ENCODE results near the gene FAM120A.

Gene FAM120A

DNA sequence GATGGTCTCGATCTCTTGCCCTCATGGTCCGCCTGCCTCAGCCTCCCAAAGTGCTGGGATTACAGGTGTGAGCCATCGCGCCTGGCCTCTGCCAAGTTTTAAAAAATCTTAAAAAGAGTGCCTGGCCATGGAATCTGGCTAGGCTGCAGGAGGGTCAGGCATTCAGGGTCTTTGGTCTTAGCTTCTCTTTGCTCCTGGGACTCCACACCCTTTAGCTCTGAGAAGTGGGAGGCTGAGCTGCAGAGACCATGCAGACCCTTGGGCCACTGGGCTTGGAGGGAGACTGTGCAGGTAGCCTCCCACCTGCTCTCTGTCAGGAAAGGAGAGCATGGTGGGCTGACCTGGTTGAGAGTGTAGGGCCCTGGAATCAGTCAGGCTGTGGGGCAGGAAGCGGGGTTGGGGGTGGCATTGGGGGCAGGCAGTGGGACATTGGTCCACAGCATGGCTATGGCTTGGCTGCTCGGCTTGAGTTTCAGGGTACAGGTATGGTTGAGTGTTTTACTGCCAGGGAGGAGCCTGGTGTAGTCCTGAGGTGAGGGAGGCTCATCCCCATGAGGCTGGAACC, 145.7 kb downstream of the FAM120A start:
- DNase-seq: no peak

DNA sequence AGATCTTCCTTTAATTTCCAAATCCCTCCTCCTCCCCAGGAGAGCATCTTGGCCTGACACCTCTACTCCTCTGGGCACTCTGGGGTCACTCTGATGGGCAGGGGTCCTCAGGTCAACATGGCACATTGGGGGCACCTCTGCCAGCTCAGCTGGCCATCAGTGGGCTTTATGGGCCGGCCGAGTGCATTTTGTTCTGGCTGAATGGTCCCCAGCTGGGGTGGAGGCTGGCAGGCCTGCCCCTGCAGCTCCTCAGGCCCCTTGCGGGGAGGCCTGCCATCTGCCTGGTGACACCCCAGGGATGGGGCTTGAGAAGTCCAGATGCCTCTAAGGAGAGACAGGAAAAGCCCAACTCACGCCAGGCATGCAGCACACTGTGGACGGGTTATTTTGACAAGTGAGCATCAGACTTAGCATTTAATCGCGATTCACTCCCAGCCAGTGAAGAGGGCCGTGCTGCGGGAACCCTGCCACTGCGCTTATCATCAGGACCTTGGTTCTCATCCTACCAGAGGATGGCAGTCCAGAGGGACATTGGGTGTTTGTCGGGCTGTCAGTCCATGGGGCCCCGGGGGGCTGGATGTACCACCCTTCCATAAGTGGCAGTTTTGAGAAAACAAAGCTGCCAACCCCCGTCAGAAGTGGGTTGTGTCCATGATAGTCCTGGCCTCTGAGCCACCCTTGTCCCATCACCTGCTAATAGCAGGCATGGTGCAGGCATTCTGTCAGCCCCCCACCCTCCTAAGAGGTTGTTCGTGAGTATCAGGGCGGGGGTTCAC, 146.6 kb downstream of the FAM120A start:
- no peak for DNase-seq

DNA sequence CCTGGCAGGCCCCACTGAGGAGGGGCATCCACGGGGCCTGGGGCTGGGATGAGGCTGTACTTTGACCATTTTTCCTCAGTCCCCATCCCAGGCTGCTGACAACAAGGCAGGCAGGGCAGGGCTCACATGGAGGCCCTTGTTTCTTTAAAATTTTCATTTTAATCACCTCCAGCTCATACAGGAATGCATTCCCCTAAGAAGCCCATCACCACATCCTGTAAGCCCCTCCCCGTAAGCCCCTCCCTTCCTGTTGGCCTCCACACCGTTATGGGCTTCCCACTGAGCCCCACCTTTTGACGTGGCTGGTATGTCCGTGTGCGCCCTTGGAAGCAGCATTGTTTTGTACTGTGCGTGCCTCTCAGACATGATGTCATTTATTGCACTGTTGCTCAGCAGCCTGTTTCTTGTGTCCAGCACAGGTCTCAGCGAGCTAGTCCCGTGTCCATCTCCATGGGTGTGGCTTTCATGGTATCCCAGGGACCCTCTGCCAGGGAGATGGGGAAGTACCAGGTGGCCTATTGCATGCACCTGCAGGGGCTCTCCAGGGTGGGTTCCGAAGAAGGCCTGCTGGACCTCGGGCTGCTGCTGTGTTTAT, 147.3 kb downstream of the FAM120A start:
- no peak for DNase-seq

DNA sequence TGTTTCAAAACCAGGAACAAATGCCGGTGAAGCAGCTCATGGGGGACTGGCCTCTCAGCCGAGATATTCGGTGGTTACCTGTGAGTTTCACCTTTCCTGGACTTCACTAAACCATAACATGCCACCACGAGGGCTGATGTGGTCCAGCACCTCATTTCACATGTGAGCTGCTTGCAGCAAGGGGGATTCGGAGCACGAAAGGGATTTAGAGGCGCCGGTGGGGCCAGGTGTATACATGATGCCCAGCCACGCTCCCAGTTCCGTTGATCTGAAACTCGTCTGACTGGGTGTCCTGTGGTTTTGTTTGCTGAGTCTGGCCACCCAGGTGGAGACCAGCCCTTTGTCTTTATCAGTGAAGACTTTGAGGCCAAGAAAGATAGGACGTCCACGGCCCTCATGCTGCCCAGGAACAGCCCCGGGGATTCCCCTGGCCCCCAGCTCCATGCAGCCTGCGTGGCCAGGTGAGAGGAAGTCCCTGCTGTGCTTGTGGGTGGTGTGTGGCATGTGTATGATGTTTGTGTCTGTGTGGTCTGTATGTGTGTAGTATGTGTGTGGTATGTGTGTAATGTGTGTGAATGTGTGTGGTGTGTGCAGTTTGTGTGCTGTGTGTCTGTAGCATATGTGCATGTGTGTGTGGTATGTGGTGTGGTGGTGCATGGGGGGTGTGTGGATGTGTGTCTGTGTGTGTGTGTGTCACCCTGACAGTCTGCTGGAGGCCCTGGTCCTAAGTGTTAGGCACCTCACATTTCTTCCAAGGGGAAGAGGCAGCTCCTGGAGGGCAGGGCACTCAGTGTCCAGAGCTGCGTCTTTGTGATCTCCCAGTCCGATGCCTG, 148.3 kb downstream of the FAM120A start:
- DNase-seq: no peak

DNA sequence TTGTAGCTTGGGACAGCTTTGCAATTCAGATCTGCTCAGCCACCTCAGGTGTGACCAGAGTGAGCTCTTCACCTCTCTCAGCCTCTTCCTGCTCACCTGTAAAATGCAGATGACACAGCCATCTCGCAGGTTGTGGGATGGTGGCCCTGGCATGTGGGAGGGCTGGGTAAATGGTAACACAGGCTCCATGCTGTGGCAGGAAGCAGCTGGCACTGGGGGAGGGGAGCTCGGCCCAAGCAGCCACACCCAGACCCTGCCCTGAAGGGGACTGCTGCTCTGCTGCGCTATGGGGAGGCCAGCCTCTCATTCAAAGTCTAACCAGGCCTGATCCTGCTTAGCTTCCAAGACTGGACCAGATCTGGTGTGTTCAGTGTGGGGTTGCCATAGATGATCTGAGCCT, 149.0 kb downstream of the FAM120A start:
- peak in 1 of 4 experiments; percentile 9 for DNase-seq

DNA sequence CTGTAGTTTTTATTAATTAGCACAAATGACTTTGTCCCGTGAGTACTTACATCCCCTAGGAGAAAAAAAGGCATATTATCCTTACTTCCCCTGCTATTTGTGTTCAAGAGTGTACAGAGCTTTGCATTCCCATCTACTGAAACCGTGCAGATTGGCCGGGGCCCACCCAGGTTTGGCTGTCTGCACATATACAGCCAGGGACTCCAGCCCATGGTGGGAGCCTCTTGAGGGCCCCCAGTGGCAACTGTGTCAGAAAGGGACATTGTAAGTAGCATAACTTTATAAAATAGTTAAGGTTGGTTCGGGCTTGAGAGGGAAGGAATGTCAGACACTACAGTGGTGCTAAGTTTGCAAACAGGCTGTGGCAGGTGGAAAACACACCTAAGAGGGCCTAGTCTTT, 149.6 kb downstream of the FAM120A start:
- DNase-seq: no peak

DNA sequence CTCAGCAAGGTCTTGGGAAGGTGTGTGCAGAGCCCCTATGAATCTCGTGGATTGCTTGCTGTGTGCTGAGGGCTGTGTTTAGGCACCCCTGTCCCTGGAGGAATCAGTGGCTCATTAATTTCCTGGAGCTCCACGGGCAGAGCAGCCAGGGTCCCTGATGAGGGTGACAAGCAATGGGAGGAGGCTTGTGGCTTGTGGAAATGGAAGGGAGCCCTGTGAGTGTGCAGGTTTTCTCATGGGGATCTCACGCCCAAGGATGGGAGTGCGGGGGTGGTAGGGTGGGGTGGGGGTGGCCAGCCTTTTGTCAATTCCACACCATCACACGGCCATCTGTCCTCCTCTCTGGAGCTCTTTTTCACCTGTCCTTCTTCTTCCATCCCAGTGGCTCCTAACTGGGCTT, 150.2 kb downstream of the FAM120A start:
- no peak for DNase-seq

DNA sequence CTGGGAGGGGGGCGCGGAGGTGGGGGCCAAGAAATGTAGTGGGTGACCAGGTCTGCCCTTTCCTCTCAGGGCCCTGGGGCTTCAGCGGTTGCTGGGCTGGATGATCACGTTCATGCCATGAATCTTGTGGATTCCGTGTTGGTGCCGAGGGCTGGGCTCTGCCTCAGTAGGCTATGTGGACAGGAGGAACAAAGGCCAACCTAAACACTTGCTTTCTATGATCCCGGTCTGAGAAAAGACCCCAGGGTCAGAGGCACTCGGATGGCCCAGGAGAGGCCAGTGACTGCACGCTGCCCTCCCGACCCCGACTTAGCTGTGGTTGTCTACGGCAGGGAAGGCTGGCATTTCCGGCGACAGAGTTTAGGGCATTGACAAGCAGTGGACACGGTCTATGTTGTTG, 151.5 kb downstream of the FAM120A start:
- DNase-seq: no peak

DNA sequence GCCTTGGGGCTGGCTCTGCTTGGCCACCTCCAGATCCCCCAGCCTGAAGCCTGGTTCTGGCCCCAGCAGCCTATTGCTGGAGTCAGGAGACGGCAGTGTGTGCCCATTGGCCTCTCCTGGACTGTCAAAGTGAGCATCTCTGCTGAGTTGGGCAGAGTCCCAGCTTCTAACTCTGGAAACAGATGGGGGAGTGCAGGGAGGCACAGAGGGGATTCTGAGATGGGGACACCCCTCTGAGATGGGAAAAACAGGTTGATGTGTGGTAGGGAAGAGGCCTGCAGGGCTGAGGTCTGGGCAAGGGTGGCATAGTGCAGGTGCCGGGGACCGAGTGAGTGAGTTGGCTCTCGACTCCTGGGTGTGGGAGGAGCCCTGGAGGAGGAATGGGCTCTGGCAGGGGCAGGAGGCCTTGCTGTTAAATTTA, 152.4 kb downstream of the FAM120A start:
- no peak for DNase-seq

DNA sequence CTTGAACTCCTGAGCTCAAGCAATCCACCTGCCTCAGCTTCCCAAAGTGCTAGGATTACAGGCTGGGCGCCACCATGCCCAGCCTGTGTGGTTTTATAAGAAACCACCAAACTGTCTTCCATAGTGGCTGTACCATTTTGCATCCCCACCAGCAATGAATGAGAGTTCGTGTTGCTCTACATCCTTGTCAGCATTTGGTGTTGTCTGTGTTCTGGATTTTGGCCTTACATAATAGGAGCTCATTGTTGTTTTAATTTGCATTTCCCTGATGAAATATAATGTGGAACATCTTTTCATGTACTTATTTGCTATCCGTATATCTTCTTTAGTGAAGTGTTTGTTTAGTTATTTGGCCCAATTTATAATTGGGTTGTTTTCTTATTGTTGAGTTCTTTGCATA, 154.7 kb downstream of the FAM120A start:
- no peak for DNase-seq

DNA sequence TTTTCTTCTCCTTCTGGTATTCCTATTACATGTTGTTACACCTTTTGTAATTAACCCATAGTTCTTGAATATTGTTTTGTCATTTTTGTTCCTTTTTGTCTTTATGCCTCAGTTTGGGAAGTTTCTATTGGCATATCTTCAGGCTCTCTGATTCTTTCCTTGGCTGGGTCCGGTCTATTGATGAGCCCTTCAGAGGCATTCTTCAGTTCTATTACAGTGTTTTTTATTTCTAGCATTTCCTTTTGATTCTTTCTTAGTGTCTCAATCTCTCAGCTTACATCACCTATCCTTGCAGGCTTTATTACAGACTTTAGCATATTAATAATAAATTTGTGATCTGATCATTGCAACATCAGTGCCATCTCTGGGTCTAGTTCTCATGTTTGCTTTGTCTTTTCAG, 158.7 kb downstream of the FAM120A start:
- DNase-seq: no peak

DNA sequence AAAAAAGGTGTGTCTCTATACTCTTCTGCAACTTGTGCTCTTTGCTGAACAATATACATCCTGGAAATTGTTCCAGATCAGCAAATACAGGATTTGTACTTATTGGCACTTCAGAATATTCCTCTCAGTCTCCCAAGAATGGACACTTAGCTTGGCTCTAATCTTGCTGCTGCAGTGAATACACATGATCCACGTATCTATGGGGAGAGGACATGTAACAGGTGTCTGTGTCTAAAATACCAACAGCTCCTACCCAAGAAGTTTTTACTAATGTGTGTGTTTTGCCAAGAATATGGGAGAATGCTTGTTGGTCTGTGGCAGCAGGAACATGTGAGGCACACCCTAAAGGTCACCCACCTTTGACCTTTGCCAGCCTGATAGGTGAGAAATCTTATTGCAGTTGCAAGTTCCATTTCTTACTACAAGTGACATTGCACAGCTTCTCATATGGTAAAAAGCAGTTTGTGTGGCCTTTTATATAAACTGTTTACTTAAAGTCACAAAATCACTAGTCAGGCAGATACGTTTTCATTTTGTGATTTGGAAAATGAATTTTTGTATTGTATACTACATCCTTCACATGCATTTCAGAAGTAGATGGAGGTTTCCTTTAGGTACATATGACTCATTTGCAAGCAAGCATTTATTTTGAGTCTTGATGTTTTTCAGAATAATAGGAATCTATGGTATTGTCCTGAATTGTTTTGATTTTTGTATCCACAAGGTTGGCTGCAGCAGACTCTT, 160.7 kb downstream of the FAM120A start:
- DNase-seq: no peak

DNA sequence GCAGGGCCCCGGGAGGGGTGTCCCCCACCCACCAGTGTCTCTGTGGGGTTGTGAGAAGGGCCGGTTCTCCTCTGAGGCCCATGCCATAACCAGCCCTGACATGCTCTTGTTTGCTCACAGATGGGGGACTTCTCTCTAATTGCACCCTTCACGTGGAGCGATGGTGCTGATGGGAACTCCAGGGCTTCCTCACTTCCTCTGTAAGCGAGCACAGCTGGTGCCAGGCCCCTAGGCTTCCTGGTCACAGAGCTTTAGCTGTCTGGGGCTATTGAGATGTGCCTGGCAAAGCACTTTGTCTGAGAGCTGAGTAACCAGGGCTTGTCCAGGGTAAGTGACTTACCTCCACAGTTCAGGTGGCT, 161.3 kb downstream of the FAM120A start:
- no peak for DNase-seq

DNA sequence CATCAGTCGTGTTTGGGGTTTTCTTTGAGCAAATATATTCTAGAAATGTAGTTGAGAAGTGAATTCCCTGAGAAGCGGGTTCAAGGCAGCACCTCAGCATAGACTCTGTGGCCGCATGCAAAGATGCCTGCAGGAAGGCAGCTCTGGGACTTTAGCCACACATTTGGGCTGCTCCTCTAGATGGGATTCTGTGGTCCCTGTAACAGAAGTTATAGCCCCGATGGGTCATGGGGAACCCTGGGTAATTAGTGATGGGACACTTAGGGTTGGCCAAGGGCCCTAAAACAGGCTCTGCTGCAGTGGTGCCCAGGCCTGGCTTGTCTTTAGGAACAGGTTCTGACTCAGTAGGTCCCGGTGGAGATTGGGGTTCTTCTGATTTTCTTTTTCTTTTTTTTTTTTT, 161.7 kb downstream of the FAM120A start:
- no peak for DNase-seq

DNA sequence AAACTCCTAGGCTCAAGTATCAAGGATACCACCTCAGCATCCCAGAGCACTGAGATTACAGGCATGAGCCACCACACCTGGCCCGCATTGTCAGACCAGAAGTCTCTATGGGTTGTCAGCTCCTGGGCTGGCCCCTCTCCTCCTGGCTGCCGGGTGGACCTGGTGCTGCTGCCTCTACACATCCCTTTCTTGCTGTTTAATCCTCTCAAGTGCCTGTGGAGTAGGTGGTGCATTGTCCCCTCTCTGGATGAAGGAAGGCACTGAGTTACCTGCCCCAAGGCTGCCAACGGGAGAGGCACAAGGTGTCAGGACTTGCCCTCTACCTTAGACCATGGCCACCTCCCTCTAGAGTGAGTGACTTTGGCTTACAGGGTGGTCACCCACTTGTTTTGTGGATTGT, 162.3 kb downstream of the FAM120A start:
- no peak for DNase-seq

DNA sequence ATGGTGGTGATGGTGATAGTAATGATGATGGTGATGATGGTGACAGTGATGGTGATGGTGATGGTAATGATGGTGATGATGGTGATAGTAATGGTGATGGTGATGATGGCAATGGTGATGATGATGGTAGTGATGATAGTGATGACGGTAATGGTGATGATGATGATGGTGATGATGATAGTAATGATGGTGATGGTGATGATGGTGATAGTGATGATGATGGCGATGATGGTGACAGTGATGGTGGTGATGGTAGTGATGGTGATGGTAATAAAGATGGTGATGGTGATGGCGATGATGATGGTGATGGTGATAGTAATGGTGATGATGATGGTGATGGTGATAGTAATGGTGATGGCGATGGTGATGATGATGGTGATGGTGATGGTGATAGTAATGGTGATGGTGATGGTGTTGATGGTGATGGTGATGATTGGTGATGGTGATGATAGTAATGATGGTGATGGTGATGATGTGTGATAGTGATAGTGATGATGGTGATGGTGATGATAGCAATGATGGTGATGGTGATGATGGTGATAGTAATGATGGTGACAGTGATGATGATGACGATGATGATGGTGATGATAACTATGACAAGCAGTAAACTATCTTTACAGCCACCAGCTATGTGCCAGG, 163.5 kb downstream of the FAM120A start:
- DNase-seq: no peak
